Measurements from ENCODE around the gene CNGA2.
"Not testable (repeated sequence)": the region's sequence is repeated elsewhere in the genome, so short reads cannot be mapped to it uniquely, and the experiment has no call there.

CNGA2 gene

DNA sequence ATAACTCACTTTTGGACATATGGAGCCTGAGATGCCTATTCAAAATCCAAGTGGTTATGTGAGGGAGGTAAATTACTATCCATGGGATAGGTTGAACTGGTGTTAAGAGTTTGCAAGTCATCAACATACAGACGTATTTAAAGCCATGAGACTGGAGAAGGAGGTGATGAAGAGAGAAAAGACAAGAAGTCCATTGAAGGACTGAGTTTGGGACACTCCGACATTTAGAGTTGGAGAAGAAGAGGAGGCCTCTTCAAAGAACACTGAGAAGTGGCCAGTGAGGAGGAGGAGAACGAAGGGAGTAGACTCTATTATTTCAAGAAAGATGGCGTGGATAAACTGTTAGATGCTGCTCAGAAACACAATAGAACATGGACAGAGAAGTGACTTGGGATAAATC is at the start of gene CNGA2:
CNGA2 (plus strand) TSS at position 301 of the 400 bp plus-strand sequence. CDS start 3,738 bp downstream, outside the sequence.
- no peak for DNase-seq (ENCODE audit: low read depth)

DNA sequence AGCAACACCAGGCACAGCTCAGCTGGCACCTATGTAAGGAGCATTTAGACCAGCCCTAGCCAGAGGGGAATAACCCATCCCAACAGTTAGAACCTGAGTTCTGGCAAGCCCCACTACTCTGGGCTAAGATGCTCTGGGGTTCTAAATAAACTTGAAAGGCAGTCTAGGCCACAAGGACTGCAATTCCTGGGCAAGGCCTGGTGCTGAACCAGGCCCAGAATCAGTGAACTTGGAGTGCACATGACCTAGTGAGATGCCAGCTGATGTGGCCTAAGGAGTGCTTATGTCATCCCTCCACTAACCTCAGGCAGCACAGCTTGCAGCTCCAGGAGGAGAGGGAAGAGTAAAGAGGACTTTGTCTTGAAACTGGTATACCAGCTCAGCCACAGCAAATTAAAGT is 46.9 kb upstream of the CNGA2 start:
- DNase-seq (ENCODE audit: low read depth) = no peak

DNA sequence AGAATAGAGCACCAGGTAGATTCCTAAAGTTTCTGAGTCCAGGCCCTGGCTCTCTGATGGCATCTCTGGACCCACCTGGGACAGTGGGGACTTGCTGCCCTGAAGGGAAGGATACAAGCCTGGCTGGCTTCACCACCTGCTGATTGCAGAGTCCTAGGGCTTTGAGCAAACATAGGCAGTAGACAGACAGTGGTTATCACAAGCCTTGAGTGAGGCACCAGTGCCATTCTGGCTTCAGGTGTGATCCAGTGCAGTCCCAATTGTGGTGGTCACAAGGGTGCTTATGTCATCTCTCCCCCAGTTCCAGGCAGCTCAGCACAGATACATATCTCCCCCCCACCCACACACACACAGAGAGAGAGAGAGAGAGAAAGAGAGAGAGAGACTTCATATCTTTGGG is 45.9 kb upstream of the CNGA2 start:
- no peak for DNase-seq (ENCODE audit: low read depth)

DNA sequence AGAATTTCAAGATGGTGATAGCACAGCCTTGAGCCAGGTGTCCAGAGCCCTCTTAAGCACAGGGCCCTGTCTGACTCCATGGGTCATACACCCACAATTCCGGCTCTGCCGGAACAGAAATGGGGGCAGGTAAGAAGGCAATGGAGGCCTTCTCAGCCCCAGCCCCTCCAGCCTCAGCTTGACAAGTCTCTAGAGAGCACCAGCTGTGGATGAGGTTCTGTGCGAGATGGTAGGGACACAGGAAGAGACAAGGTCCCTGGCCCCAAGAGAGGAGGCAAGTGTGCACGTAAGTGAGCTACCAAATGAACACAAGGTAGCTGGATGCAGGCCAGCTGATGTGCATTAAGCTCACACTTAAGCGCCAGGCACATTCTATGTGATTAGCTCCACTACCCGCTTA is 41.7 kb upstream of the CNGA2 start:
- no peak for DNase-seq (ENCODE audit: low read depth)

DNA sequence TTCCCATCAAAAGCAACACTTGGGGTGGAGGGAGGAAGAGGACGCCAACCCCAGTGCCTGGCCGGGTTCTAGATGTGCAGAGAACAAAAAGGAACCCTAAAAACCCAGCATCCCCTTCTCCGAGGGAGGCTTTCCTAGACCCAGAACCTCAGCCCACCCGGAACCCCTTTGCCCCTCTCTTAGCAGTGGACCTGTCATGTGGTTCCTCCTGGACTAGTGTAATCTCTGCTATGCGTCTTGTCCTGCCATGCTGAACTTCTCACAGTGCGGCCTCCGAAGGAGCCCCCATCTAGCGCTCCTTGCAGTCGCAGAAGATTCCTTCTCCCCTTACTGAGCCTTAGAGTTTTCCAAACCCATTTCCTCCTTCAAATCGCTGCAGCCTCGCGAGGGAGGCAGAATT is 40.4 kb upstream of the CNGA2 start:
- DNase-seq (ENCODE audit: low read depth) = no peak

DNA sequence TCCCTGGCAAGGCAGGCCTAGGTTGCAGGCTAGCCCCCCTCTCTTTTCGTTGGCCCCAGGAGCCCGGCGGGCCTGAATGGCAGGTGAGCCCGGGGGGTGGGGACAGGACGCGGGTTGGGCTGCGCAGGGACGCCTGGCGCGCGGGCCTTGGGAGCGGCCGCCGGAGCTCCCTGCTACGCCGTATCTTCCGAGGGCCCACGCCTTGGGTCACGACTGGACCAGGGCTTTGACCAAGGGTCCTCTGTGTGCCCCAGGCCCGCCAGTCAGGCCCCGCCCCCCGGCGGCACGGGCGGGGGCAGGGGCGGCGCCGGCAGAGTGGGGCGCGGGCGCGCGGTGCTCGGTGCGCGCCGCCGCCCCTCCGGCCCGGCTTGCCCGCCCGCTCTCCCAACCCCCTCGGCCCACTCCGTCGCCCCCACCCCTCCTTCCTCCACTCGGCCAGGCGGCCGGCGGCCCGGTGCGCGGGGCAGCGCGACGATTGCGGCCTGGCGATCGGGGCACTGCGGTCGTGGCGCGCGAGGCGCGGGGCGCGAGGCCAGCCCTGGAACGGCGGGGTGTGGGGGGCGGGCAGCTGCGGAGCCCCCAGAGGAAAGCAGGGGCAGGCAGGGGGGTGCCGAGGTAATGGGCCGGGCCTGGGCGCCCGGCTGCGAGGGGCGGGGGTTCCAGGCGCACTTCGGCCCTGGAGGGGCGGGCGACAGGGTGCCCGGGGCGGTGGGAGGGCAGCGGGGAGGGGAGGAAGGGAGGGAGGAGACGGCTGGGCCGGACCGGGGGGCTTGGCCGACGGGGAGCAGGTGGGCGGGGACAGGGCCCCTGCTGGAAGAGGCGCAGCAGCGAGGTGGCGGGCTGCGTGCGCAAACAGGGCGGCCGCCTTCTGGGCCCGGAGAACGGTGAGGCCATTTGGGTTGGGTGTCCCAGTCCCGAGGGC is 39.6 kb upstream of the CNGA2 start, which contains the start of gene PRRG3:
PRRG3 (plus strand) TSS at position 798 of the 922 bp plus-strand sequence. CDS start 3,357 bp downstream, outside the sequence.
- DNase-seq (ENCODE audit: low read depth) = no peak

DNA sequence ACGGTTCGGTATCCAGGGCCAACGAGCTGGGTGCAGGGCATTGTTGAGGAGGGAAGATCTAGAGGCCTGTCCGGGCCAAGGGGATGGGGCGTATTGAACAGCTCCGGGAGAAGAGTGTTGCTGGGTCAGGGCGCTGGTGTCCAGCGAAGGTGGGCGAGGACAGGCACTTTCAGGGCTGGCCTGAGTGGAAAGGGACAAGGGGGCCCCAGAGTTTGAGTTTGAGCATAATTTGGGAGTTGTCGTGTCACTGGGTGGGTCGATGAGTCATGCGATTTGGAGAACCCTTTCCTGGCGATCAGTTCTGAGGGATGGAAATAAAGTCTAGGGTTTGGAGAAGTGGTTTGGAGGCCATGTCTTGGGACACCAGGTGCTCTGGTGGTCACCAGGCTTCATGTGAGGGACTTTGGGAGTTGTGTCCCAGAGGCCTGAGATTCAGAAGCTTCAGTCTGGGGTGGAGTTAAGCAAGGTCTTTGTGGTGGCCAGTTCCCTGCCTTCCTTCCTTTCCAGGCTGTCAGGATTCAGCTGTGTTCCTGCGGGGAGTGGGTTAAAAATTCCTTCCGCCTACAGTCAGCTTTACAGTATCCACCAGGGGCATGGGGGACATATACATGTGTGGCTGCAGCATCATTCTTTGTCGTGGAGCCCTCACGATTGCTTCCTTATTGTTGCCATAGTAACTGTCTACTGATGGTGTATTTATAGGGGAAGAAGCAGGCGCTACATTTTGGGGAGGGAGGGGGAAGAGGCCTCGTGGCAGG is 38.8 kb upstream of the CNGA2 start:
- no peak for DNase-seq (ENCODE audit: low read depth)

DNA sequence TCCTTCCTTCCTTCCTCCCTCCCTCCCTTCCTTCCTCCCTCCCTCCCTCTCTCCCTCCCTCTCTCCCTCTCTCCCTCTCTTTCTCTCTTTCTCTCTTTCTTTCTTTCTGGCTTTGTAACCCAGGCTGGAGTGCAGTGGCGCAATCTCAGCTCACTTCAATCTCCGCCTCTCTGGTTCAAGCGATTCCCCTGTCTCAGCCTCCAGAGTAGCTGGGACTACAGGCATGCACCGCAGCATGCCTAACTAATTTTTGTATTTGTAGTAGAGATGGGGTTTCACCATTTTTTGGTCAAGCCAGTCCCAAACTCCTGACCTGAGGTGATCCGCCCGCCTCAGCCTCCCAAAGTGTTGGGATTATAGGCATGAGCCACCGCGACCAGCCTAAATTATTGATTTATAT is 37.5 kb upstream of the CNGA2 start:
- DNase-seq (ENCODE audit: low read depth) = not testable (repeated sequence)

DNA sequence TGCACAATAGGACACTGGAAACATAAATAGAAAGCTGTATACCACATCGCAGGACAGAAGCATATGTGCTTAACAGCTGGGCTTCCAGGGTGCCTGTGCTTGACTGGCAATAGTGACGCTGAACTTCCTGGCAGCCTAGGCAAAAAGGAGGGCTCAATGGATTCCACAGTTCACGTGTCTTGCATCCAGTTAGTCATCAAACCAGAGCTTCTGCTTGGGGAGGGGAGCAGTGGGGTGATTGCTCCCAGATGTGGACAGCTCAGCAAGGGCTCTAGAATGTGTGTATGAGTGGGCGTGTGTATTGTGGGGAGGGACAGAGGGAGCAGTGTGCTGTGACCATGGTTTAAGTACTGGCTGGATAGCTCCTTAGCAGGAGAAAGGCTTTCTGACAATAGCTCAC is 37.0 kb upstream of the CNGA2 start:
- no peak for DNase-seq (ENCODE audit: low read depth)

DNA sequence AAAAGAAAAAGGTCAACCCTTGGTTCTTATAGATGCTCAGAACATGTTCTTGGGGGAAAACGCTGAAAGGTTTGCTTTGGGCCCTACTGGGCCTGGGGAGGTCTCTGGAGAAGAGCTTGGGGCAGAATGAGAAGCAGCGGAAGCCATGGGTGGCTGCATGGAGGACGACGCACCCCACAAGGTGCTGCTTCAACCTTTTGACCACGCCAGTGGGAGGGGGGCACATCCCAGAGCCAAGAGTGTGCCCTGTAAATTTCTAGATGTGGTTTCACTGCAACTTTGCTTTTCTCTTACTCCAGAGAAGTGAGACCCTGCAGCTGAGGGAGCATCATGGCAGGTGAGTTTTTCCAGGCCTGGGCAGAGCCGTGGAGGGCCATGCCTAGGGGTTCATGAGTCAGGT is 36.1 kb upstream of the CNGA2 start:
- no peak for DNase-seq (ENCODE audit: low read depth)

DNA sequence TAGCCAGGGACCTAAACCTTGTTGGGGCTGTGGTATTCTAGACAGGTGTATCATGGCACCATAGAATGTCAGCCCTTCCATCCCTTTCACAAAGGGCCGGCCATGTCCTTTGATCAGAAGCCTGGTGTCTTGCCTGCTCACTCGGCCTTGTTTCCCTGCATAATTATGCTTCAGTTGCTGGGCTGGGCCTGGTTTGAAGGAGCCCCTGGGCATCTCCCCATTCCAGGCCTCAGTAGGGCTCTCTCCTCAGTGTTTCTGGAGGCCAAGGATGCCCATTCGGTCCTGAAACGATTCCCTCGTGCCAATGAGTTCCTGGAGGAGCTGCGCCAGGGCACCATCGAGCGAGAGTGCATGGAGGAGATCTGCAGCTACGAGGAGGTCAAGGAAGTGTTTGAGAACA is 34.8 kb upstream of the CNGA2 start:
- no peak for DNase-seq (ENCODE audit: low read depth)

DNA sequence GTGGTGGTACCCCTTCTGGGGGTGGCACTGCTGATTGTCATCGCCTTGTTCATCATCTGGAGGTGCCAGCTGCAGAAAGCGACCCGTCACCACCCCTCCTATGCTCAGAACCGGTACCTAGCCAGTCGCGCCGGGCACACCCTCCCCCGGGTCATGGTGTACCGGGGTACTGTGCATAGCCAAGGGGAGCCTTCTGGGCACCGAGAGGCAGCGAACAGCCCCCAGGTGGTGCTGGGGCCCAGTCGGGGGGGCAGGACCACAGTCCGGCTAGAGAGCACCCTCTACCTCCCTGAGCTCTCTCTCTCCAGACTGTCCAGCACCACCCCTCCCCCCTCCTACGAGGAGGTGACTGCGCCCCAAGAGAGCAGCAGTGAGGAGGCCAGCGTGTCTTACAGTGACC is 34.0 kb upstream of the CNGA2 start:
- DNase-seq (ENCODE audit: low read depth) = no peak

DNA sequence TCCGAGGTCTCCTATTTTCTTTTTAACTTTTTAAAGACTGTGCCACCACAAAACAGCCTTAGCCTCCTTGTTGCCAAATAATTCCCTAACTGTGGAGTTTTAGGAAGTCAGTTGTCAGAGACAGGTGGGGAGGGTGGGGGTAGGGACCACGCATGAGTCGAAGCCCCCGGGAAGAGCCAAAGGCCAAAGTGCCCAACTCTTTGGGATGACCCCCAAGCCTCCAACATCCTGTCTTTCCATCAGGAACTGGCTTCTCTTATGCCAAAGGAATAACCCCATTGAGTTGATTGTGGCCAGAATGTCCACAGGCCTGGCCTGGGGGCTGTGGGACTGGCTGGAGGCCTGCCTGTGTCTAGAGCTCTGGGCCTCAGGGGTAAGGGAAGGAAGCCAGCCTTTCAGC is 33.5 kb upstream of the CNGA2 start:
- DNase-seq (ENCODE audit: low read depth) = no peak

DNA sequence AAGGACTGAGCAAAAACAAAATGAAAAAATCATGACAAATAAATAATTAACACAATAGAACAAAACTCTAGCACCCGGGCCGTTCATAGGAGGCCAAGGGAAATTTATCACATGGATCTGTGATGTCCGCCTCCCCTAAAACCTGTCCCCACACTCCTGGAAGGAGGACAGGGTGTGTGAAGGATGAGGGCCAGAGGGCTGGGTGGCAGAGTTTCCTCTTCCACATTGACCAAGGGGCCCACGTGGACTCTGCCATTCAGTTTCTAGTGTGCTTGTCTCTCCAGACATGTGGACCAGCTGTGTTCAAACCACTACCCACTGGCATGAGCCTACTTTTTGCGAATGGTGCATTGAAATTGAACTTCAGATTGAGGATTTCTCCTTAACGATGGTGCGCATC is 33.0 kb upstream of the CNGA2 start:
- DNase-seq (ENCODE audit: low read depth) = no peak

DNA sequence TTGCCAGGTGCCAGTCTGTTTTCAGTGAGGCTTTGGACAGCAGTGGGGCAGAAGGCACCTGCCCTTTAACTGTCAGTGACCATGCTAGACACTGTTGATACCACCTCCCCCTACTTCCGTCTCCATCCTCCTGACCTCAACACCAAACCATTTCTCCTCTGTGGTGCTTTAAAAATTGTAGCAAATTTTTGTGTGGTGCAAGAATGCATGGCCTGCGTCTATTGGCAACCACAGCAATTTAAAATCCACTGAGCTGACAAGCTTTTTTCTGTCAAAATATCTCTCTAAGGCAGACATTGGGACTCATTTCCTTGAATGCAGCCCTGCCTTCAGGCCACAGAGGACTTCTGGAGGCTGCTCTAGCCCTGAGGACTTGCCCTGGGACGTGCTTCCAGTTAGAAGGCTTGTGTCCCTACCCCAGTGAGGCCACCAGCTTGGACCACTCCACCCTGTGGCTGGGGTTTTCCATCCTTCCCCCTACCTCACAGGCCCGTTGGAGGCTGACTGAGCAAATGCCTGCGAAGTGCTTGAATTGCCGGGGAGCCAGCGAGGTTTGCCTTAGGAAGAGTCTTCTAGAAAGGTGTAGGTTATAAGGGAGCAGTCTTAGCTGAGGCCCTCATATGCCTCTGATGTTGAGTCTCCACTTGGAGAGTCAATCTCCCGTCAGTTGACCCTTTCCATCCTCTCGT is 32.4 kb upstream of the CNGA2 start:
- no peak for DNase-seq (ENCODE audit: low read depth)

DNA sequence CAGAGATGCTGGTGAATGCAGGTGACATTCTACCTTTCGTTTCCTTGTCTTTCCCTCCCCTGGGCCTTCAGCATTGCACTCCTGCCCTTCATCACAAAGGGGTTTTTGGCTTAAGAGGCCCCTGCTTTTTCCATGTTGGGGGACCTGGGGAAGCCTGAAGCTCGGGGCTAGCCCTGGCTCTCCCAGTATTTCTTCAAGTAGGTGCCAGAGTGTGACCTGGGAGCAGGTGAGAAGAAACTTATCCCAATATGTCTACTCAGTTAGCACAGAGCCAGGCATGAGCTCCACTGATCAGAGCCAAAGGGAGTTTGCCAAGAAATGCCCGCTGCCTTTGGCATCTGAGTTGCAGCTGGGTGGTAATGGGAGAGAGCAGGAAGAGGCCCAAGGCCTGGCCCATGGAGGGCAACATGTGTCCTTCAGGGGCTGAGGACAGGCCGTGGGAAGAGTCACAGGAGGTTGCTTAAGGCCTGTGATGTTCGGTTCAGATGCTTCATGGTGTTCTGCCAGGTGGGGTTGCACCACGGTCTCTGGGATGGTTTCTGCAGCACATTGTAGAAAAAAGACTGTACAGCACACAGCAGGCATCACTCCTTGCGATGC is 31.7 kb upstream of the CNGA2 start:
- no peak for DNase-seq (ENCODE audit: low read depth)

DNA sequence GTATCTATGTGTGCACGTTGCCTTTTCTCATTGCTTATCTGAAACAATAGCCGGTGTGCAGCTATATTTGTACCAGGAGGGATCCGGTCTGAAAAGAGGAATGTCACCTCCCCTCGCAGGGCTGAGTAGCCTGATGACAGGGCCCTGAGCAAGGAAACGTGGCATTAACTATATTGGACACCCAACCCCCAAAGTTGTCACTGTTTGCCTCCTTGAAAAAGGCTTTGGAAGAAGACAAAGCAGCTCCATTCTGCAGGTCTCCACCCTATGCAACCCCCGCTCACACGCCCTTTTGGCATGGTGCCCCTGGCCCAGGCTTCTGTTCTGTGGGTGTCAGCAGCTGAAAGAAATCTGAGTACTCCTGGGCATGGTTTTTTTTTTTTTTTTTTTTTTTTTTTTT is 31.1 kb upstream of the CNGA2 start:
- no peak for DNase-seq (ENCODE audit: low read depth)

DNA sequence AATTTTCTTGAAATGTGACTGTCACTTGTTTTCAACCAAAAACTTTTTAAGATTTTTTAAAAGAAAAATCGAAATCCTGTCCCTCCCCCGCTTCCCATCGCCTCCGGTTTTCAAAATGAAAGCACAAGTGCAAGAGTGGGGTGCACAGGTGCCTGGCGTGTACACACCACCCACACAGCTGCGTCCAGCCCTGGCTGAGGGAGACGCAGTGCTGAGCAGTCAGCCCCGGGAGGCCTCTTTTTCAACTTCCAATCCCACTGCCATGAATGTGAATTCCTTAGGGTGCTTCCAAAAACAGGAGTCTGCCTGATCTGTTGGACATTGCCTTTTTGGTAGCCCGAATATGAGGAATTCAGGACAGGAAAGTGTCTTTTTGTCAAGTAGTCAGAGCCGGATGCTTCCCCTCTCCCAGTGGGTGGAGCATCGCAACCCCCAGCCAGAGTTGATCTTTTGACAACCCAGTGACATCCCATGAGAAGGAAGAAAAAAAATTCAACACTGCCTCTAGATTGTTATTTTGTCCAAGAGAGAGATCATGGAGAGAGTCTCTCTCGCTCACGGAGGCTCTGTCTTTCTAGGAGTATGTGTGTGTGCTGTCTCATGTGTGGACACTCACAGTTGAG is 30.4 kb upstream of the CNGA2 start:
- DNase-seq (ENCODE audit: low read depth) = no peak

DNA sequence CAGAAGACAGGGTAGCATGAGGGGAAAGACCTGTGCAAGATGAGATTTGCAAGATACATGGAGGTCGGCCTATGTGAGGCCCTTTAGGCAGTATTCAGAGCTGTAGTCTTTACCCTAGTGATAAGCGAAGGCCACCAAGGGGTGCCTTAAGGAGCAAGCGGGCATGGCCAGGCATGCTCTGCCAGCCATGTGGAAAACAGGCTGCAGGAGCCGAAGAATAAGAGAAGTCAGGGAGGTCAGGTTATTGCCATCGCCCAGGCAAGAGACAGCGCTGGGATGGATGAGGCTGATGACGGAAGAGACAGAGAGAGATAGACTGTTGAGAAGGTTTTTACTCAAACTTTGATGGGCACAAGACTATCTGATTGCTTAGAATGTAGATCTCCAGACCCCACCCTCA is 25.7 kb upstream of the CNGA2 start:
- no peak for DNase-seq (ENCODE audit: low read depth)

DNA sequence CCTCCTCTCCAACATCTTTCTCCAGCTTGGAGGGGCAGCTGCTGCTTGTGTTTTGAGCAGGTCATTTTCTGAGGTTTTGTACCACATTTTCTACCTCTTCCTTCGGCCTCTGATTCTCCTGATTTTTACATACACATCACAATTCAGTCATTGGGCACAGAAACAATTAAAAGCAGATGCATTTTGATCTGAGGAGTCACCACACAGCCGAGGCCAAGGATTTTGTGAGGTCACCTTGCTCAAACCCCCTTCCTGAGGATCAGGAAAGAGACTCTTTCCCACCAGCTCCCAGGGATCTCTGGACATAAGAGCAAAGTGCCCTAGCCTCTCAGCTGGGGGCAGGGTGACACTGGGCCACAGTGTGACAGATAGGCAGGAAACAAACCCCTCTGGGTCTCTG is 24.1 kb upstream of the CNGA2 start:
- no peak for DNase-seq (ENCODE audit: low read depth)

DNA sequence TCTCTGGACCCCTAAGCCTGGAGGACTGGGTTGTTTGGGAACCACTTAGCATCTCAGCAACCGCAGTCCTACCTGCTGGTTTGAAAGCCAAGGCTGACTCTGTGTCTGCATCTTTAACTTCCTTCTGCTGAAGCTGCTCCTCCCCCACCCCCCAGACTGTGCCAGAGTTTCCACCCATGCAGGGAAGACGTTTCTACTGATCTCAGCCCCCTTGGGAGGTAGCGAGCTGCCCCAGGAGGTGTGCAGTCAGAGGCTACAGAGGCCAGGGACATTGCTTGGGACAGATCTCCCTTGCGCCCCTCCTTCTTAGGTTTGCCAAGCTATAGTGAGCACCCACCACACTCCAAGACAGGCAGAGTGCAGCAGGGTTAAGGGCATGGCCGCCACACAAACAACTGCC is 23.4 kb upstream of the CNGA2 start:
- DNase-seq (ENCODE audit: low read depth) = no peak

DNA sequence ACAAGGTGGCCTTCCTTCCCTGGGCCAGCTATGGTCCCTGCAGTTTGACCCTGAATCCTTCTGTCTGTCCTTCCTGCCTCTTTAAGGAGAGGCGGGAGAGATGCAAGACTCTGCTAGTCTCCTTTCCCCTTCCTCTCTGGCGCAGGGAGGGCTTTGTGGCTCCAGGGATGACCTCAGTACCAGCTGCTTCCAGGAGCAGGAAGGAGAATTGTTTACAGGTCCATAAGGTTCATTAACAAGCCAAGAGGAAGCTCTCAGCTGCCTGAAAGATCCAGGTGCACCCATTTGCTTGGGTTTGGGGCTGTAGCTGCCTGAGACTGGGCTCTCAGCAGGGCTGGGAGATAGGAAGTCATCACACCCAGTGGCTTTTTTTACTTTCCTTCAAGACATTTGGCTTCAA is 22.8 kb upstream of the CNGA2 start:
- DNase-seq (ENCODE audit: low read depth) = no peak
